ENCODE measurements around the gene HOXB7. TPM values are rescaled to one million over a fixed set of nuclear protein-coding genes. Genes with fewer than 3 reads are reported as not detected.
A peak's percentile ranks its signal among the peaks of the same experiment; 100 is the strongest.

The HOXB7 gene
- total and polyA plus RNA-seq, 2 experiments from 2014 or later: not detected

- no peak overlapping the region for H3K27ac ChIP-seq (ENCODE audit: low read depth)
- TF ChIP-seq EZH2 (IDR thresholded peaks at IDR 0.05; ENCODE audit: low read depth, unreplicated experiment) (peak; percentile 48), JUNB (IDR thresholded peaks at IDR 0.05; ENCODE audit: unreplicated experiment) (no peak)
- Mint-ChIP-seq H3K36me3 (ENCODE audit: low read depth) (no peaks in the 10 kb centered on the region; the same call in 2 of the 3 replicates), H3K9me3 (no peaks in the 10 kb centered on the region; the same call in 2 of the 3 replicates), H3K27me3 (ENCODE audit: insufficient read depth, low read depth, poor library complexity) (peaks cover 91% of the 10 kb centered on the region), H3K27ac (no peak overlapping the region), H3K4me3 (peak overlapping the region; percentile 68), H3K4me1 (peaks cover 13% of the 10 kb centered on the region)
- no peaks in the 10 kb centered on the region; the same call in 1 of the 2 replicates for H3K36me3 ChIP-seq (ENCODE audit: insufficient read depth)
- no peaks in the 10 kb centered on the region for H3K79me2 ChIP-seq (replicated peaks; ENCODE audit: insufficient read depth)
- ATAC-seq (peak; percentile 61), DNase-seq (ENCODE audit: low spot score) (peak; percentile 80)
- peak overlapping the region; percentile 91; the same call in 1 of the 2 replicates for H2AFZ ChIP-seq
- H3K4me3 ChIP-seq: peak overlapping the region; percentile 54
- H3K9me2 ChIP-seq (ENCODE audit: insufficient read depth): no peaks in the 10 kb centered on the region
- H3K4me1 ChIP-seq (ENCODE audit: insufficient read depth): peaks cover 19% of the 10 kb centered on the region
- peak overlapping the region; percentile 87 for H3K4me2 ChIP-seq
- H3K27me3 ChIP-seq (ENCODE audit: insufficient read depth): peaks cover 100% of the 10 kb centered on the region
- peaks cover 44% of the 10 kb centered on the region for H3F3A ChIP-seq (replicated peaks; ENCODE audit: low read depth)
- peaks cover 19% of the 10 kb centered on the region; the same call in 1 of the 2 replicates for H4K20me1 ChIP-seq (replicated peaks; ENCODE audit: insufficient read depth)
Measured at GRCh38 chr17:48647103-48647962, 36.5 kb upstream of the HOXB7 start.

- TF ChIP-seq CTCF (conservative IDR thresholded peaks at IDR 0.05; ENCODE audit: low read depth in 2 of 2) (no peak), EZH2 (IDR thresholded peaks at IDR 0.05; ENCODE audit: low read depth, unreplicated experiment) (peak; percentile 36)
- Histone ChIP-seq H3F3A (replicated peaks; ENCODE audit: low read depth) (peaks cover 52% of the 10 kb centered on the region), H4K20me1 (replicated peaks; ENCODE audit: insufficient read depth) (peaks cover 20% of the 10 kb centered on the region; the same call in 1 of the 2 replicates), H3K4me3 (peak overlapping the region; percentile 54), H3K36me3 (ENCODE audit: insufficient read depth) (no peaks in the 10 kb centered on the region; the same call in 1 of the 2 replicates), H3K27me3 (ENCODE audit: insufficient read depth) (peaks cover 100% of the 10 kb centered on the region), H3K4me2 (peak overlapping the region; percentile 87), H2AFZ (peak overlapping the region; percentile 85), H3K27ac (ENCODE audit: low read depth) (no peak overlapping the region), H3K4me1 (ENCODE audit: insufficient read depth) (peaks cover 25% of the 10 kb centered on the region), H3K9me2 (ENCODE audit: insufficient read depth) (no peaks in the 10 kb centered on the region), H3K79me2 (replicated peaks; ENCODE audit: insufficient read depth) (no peaks in the 10 kb centered on the region)
- Mint-ChIP-seq H3K27me3 (ENCODE audit: insufficient read depth, low read depth, poor library complexity) (peaks cover 97% of the 10 kb centered on the region), H3K27ac (no peak overlapping the region), H3K4me3 (peak overlapping the region; percentile 68), H3K9me3 (no peaks in the 10 kb centered on the region; the same call in 2 of the 3 replicates), H3K36me3 (ENCODE audit: low read depth) (no peaks in the 10 kb centered on the region; the same call in 2 of the 3 replicates), H3K4me1 (peaks cover 18% of the 10 kb centered on the region)
- peak; percentile 68 for DNase-seq (ENCODE audit: low spot score)
- peak; percentile 30 for ATAC-seq
Measured at GRCh38 chr17:48646183-48647102, 35.6 kb upstream of the HOXB7 start.

All from GM23338 (cell line).